Measurements from ENCODE around the gene CDH10.

CDH10 gene

GRCh38 chr5:24477958-24478357, 166.8 kb downstream of the CDH10 start:
- no peak for DNase-seq

- DNase-seq, result no peak
Observed at GRCh38 chr5:24475101-24475500, 169.7 kb downstream of the CDH10 start.

- no peak for DNase-seq
Observed at GRCh38 chr5:24474685-24475084, 170.1 kb downstream of the CDH10 start.

GRCh38 chr5:24472518-24472917, 172.3 kb downstream of the CDH10 start:
- no peak for DNase-seq

- DNase-seq, result no peak
Observed at GRCh38 chr5:24444414-24444813, 200.4 kb downstream of the CDH10 start.

GRCh38 chr5:24439465-24439864, 205.3 kb downstream of the CDH10 start:
- no peak for DNase-seq
